CD4-positive, alpha-beta T cell treated with Interferon gamma for 1 hour (primary cell): ENCODE results near the gene SDK1.

Source experiments
- DNase-seq: peaks from one replicate; pipeline ENCODE4 v3.0.0-alpha.2; 2020

Gene SDK1, protein sequence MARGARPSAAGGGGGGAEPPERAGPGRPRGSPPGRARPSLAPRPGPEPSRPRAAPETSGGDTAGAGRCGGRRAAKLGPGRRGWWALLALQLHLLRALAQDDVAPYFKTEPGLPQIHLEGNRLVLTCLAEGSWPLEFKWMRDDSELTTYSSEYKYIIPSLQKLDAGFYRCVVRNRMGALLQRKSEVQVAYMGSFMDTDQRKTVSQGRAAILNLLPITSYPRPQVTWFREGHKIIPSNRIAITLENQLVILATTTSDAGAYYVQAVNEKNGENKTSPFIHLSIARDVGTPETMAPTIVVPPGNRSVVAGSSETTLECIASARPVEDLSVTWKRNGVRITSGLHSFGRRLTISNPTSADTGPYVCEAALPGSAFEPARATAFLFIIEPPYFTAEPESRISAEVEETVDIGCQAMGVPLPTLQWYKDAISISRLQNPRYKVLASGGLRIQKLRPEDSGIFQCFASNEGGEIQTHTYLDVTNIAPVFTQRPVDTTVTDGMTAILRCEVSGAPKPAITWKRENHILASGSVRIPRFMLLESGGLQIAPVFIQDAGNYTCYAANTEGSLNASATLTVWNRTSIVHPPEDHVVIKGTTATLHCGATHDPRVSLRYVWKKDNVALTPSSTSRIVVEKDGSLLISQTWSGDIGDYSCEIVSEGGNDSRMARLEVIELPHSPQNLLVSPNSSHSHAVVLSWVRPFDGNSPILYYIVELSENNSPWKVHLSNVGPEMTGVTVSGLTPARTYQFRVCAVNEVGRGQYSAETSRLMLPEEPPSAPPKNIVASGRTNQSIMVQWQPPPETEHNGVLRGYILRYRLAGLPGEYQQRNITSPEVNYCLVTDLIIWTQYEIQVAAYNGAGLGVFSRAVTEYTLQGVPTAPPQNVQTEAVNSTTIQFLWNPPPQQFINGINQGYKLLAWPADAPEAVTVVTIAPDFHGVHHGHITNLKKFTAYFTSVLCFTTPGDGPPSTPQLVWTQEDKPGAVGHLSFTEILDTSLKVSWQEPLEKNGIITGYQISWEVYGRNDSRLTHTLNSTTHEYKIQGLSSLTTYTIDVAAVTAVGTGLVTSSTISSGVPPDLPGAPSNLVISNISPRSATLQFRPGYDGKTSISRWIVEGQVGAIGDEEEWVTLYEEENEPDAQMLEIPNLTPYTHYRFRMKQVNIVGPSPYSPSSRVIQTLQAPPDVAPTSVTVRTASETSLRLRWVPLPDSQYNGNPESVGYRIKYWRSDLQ (N-terminal part only)

DNA sequence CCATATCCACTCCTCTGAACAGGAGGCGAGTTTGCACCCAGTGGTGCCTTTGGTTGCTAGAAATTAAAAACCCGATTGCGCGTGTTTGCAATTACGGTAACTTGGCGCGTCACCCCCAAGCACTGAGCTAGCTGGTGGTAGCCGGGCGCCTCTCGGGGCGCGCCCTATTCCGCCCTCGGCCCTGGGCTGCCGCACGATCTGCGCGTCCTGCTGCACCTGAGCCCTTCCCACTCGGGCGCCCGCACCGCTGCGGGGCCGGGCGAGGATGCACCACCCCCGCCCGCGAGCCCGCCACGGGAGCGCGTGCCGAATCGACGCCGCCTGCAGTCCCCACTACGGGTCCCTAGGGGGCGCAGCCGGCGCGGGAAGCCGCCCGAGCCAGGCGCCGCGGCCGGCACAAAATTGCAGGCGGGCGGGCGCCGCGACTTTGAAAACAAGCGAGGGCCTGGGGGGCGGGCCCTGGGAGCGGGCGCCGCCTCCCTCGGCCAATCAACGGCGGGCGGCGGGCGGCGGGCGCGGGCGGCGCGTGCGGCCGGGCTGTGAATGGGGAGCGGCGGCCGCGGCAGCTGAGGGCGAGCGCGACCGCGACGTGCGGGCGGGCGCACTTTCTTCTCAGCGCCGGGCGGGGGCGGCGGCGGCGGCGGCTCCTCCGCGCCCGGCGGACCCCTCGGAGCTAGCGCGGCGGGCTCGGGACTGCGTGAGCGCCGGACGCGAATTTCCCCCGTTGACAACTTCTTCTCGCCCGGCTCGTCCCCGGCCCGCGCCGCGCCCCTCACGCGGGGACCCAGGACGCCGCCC, at the start of gene SDK1:
SDK1 (plus strand) TSS at position 602 of the 798 bp plus-strand sequence. CDS start 335 bp downstream, outside the sequence.
- peak; percentile 89 for DNase-seq

DNA sequence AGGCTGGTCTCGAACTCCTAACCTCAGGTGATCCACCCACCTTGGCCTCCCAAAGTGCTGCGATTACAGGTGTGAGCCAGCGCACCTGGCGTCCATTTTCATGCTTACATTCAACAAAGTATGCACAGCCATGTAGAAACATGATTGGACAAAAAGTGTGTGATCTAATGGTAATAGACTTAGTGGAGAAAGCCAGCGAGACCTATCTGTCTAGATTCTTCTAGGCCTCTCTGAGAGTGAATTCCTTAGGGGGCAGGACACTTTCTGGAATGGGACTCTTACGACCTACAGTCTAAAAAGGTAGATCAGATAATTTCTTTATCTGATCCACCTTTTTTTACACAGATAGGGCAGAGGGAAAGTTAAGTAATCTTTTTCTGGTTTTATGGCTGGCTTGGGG, 46.3 kb upstream of the SDK1 start:
- DNase-seq: no peak

DNA sequence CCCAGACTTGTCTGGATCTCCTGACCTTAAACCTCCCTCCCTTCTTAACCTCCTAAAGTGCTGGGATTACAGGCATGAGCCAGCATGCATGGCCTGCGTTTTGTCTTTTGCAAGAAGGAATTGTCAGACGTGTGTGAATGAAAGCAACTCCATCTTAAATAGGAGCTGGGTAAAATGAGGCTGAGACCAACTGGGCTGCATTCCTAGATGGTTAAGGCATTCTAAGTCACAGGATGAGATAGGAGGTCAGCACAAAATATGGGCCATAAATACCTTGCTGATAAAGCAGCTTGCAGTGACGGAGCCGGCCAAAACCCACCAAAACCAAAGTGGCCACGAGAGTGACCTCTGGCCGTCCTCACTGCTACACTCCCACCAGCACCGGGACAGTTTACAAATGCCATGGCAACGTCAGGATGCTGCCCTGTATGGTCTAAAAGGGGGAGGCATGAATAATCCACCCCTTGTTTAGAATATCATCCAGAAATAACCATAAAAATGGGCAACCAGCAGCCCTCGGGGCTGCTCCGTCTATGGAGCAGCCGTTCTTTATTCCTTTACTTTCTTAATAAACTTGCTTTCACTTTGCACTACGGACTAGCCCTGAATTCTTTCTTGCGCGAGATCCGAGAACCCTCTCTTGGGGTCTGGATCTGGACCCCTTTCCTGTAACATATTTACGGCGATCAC, 41.2 kb upstream of the SDK1 start:
- no peak for DNase-seq

DNA sequence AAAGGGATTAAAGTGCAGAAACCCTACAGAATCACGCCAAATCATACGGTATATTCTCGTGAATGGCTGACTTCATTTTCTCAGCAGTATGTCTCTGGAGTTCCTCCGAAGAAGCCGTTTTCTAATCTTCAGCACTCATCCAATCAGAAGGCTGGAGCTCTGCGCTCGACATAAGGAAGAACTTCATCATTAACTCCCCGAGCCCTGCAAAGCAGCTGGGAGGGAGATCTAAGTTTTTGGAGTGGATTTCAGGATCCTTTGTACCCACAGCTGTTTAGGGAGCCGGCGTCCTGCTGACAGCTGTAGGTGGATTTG, 40.7 kb upstream of the SDK1 start:
- no peak for DNase-seq

DNA sequence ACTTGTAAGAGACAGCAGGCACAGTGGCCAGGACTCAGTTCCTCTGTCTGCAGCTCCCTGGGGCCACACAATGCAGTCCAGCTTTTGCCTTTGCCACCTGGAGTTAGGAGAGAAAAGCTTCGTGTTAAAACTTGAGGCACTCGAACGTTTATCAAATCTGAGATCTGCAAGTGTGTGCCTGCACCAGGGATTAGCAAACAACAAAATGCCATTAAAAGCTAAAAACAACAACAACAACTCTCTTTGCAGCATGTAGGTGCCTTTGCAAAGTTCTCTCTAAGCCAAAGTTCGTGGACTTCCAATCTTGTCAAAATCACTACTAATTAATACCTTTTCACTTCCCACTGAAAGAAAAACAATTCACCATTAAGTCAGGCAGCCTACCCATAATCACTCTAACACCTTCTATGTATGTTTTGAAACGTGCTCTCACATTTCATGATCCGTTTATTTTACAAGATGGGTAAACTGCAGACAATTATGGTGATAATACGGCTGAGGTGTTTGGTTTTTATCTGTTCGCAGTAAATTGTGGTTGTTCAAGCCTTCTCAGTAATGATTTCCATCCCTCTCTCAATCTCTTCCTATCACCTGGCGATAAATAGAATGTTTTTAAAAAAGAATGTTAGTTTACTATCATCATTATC, 36.2 kb upstream of the SDK1 start:
- no peak for DNase-seq

DNA sequence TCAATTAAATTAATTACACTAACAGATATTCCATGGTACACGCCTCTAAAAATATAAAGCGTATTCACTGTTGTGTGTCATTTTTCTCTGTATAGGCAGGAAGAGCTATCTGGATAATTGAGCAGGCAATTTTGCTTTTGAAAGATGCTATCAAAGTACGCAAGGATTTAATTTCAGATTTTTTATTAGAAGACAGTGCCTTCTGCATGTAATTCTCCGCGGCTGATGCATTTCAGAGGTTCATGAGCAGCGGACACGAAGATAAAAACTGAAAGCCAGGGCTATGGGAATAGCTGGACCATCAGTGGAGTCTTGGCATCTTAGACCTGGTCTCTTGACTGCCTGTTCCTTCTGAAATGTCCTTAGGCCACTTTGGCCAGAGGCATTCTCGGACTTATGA, 35.7 kb upstream of the SDK1 start:
- DNase-seq: no peak

DNA sequence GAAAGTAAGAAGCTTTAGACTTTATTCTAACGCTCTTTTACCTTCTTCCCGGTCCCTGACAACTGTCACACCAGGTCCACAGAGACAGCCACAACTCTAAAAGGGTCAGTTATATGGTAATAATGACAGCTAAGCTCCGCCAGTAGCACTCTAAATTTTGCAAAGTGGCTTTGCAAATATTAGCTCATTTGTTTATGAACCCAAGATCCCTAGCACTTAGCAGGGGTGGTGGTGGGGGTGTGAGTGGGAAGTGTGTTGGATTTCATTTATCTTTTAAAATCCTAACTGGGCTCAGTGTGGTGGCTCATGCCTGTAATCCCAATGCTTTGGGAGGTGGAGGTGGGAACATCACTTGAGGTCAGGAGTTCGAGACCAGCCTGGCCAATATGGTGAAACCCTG, 34.8 kb upstream of the SDK1 start:
- DNase-seq: no peak

DNA sequence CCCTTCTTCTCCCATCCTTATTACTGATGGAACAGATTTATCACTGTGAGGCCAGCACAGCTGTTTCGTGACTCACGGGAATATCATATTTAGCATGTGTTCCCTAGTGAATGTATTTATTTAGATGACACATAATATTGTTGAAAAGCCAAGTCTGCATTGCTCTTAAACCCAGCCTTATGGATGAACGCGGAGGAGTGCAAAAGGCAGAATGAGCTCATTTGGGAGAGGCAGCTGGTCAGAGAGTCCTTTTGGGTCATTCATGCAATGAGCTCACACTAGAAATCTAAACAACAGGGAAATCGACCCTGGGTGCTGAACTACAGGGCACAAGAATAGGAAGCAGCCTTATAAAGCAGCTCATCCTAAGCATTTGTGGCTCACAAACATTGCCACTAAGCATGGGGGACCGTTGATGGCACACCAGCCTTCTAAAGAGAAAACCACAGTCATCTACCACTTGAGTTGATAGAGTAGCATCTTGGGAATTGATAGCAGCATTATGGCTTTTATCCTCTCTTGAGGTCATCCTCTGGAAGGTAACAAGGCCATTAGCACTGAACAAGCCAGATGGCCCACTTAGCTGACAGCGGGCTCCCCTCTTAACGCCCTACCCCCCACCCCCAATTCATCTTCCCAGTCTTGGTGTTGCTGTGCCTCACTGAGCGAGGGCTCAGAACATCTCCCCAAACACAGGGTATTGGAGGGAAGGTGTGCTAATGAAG, 32.9 kb upstream of the SDK1 start:
- DNase-seq: no peak

DNA sequence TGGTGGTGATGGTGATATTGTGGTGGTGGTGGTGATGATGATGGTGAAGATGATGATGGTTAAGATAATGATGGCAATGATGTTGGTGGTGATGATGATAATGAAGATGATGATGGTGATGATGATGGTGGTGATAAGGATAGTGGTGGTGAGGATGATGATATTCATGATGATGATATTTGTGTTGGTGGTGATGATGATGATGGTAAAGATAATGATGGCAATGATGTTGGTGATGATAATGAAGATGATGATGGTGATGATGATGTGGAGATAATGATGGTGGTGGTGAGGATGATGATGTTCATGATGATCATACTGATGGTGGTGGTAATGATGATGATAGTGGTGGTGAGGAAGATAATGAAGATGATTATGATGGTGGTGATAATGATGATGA, 30.7 kb upstream of the SDK1 start:
- DNase-seq: no peak

DNA sequence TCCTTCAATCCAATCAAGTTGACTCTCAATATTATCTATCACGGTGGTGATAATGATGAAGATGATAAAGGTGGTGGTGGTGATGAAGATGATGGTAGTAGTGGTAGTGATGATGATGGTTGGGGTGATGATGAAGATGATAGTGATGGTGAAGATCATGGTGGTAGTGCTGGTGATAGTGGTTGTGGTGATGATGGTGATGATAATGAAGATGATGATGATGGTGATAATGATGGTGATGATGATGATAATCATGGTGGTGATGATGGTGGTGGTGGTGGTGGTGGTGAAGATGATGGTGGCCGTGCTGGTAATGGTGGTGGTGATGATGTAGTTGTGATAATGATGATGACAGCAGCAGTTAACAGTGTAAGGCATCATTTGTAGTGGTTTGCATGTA, 29.8 kb upstream of the SDK1 start:
- DNase-seq: no peak

DNA sequence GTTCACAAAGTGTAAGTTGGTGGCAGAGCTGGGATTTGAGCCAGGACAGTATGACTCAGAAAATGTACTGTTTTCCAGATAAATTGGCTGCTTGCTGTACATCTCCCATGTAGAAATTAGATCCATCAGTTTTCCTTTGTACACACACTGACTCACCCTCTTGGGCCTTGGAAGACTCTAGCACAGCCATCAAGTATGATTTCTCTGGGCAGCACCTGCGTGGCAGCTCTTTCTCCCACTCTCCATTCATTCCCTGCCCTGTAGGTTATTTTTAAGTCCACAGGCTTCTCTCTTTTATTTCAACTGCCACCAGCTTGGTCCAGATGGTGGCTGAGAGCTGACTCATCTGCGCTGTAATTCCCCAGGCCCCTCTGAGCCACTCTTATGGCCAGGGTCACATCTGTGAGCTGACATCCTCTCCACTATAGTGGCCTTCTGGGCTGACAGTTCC, 28.3 kb upstream of the SDK1 start:
- no peak for DNase-seq

DNA sequence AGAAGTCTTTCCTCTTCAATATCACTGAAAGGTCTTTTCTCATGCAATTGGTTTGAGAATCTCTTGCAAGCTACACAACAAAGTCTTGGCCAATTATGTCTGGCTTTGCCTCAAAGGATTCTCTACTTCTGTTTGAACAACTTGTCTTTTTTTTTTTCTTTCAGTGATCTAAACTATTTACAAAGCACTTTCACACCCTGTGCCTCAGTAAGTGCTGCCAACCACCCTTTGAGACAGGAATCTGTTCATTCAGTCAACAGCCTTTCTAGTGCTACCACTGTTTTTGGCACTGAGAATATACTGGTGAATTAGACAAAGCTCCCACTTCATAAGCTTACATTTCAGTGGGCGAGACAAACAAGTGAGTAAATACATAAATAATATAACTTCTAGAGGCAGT, 26.9 kb upstream of the SDK1 start:
- no peak for DNase-seq

DNA sequence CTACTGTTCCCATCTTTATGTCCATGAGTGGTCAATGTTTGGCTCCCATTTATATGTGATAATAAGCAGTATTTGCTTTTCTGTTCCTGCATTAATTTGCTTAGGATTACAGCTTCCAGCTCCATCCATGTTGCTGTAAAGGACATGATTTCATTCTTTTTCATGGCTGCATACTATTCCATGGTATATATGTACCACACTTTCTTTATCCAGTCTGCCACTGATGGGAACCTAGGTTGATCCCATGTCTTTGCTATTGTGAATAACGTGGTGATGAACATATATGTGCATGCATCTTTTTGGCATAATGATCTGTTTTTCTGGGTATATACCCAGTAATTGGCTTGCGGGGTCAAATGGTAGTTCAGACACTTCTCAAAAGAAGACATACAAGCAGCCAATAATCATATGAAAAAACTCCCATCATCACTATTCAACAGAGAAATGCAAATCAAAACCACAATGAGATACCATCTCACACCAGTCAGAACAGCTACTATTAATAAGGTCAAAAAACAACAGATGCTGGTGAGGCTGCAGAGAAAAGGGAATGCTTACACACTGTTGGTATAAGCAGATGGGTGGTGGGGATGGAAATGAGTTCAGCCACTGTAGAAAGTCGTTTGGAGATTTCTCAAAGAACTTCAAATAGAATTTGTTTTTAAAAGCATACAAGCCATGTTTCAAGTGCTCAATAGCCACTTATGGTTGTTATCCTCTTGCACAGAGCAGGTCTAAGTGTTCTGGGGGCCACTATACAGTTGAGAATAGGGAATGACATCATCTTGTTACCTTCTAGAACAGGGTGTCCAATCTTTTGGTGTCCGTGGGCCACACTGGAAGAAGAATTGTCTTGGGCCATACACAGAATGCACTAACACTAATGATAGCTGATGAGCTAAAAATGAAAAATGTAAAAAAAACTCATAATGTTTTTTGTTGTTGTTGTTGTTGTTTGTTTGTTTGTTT, 23.2 kb upstream of the SDK1 start:
- no peak for DNase-seq

DNA sequence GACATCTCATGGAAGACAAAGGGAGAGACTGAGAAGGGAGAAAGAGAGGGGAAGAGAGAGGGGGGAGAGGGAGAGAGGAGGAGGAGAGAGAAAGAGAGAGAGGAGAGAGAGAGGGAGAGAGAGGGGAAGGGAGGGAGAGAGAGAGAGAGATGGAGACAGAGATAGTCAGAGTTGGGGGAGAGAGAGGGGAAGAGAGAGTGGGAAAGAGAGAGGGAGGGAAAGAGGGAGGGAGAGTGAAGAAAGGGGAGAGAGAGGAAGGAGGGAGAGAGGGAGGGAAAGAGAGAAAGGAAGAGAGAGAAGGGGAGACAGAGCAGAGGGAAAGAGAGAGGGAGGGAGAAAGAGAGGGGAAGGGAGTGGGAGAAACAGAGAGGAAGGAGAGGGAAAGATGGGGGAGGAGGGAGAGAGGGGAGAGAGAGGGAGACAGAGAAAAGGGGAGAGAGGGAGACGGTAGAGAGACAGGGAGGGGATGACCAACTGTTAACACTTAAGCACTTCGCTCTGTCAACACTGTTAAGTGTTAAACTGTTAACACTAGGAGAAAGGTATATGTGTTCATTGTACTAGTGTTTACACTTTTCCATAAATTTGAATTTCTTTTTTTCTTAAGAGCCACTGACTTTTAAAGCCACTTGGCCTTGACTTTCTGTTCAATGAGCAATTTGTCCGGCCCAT, 21.8 kb upstream of the SDK1 start:
- no peak for DNase-seq

DNA sequence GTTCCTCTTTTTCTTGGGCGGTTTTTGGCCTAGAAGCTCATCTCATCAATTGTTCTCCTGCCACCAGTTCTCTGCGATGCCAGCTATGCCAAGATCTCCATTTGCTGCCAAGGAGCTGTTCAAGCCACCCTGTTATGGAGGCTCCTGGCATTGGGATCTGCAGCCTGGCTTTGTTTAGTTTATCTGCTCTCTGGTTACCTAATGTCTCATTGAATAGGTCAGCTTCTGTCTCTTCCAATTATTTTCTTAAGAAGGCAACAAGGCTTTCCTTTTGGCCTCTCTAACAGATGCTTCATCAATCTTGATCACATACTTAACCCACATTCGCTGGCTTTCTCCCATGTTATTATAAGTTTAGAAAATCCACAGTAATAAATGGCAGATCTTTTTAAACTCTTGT, 20.6 kb upstream of the SDK1 start:
- DNase-seq: no peak

DNA sequence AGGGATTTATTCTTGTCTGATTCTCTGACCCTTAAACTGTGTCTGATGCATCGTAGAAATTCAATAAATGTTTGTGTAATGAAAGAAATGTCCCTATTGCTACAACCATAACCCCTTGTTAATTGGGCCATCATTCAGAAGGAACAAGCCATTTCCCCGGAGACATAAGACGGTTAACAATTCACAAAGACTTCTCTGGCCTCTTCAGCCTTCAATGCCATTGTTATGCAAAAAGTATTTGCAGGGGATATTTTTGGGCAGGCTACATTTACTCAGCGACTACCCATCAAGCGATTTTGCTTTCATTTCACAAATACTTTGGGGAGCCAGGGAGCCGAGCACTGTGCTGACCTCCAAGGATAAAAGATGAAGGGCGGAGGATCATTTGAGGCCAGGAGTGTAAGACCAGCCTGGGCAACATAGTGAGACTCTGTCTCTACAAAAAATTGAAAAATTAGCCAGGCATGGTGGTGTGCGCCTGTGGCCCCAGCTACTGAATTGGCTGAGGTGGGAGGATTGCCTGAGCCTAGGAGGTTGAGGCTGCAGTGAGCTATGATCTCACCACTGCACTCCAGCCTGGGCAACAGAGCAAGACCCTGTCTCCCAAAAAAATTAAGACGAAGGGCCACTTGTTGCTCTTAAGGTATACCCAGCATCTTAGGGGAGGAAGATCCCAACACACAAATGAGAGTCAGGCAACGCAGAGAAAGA, 20.0 kb upstream of the SDK1 start:
- DNase-seq: no peak

DNA sequence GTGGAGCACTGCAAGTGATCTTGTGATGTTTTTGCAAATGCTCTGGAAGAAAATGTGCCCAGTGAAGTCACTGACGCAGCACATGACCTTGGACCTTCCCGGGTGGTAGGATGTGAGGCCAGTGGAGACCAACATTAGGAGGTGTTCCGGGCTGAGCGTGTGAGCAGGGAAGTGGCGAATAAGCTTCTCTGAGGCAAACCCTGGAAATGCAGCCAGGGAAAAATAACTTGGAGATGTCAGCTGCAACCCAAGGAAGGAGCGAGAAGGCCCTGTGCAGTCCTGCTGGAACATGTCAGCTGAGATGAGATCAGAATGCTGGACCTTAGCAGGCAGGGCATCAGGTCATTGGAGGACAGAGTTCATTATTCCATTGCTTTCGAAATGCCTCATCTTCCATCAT, 18.6 kb upstream of the SDK1 start:
- DNase-seq: no peak

DNA sequence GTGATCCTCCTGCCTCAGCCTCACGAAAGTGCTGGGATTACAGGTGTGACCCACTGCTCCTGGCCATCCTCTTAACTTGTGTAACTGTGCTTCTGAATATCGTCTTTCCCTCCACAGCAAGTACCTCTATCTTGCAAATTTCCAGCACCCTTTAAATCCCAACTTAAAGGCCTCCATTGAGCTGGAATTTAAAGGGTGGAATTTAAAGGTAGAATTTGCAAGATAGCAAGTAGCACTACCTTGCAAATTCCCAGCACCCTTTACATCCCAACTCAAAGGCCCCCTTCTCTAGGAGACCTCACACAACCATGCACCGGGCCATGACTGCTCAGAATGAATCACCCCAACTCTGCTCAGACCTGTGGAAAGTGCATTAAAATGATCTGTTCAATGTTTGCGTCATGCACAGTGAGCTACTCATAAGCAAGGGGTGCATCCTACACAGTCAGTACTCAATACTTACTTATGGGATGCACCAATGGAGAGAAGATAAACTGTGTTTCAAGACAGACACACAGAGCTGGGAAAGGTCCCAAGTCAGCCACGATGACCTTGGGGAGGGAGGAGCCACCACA, 17.8 kb upstream of the SDK1 start:
- no peak for DNase-seq
